Smooth muscle cell (in vitro differentiated cells): ENCODE data around the gene RARB. TPM values are rescaled to one million over a fixed set of nuclear protein-coding genes. Genes with fewer than 3 reads are reported as not detected.

Experiments
- DNase-seq: peaks from one replicate; lab custom pipeline; 2025; ENCODE audit not compliant: unreplicated experiment; lab: John Stamatoyannopoulos, UW
- H2AFZ ChIP-seq: fragments of 200-600 bp; sonication (generic); 2 replicates; pipeline ENCODE4 v1.6.0; 2016; ENCODE audit warnings: antibody characterized with exemption, low read depth, mild to moderate bottlenecking
- H3F3A ChIP-seq: fragments of 200-600 bp; sonication (generic); 2 replicates; pipeline ENCODE4 v1.6.0; 2017; ENCODE audit warnings: antibody characterized with exemption, low read depth
- H3K27ac ChIP-seq: fragments of 200-600 bp; sonication (generic); 2 replicates; pipeline ENCODE4 v1.5.1; 2016; ENCODE audit warnings: low read depth, mild to moderate bottlenecking
- H3K27me3 ChIP-seq: fragments of 200-600 bp; sonication (generic); 2 replicates; pipeline ENCODE4 v1.6.1; 2016; ENCODE audit warnings: low read depth, mild to moderate bottlenecking
- H3K36me3 ChIP-seq: fragments of 200-600 bp; sonication (generic); 2 replicates; pipeline ENCODE4 v1.5.1; 2016; ENCODE audit warnings: low read depth
- H3K4me1 ChIP-seq: fragments of 200-600 bp; sonication (generic); 2 replicates; pipeline ENCODE4 v1.5.1; 2016; ENCODE audit warnings: low read depth
- H3K4me2 ChIP-seq: fragments of 200-600 bp; sonication (generic); 2 replicates; pipeline ENCODE4 v1.6.0; 2016; ENCODE audit warnings: mild to moderate bottlenecking
- H3K4me3 ChIP-seq: fragments of 200-600 bp; sonication (generic); 2 replicates; pipeline ENCODE4 v1.5.1; 2016; ENCODE audit warnings: mild to moderate bottlenecking
- H3K79me2 ChIP-seq: fragments of 200-600 bp; sonication (generic); 2 replicates; pipeline ENCODE4 v1.6.0; 2016; ENCODE audit warnings: low read depth, mild to moderate bottlenecking
- H3K9ac ChIP-seq: fragments of 200-600 bp; sonication (generic); 2 replicates; pipeline ENCODE4 v1.6.0; 2016; ENCODE audit warnings: low read depth
- H3K9me3 ChIP-seq: fragments of 200-600 bp; sonication (generic); replicated peaks from 2 replicates; pipeline ENCODE4 v1.5.1; 2016; ENCODE audit warnings: low read depth
- H4K20me1 ChIP-seq: fragments of 200-600 bp; sonication (generic); 2 replicates; pipeline ENCODE4 v1.6.0; 2016; ENCODE audit warnings: low read depth
- WGBS: methylation state at CpG from one replicate; pipeline ENCODE4 v1.1.7; 2016; ENCODE audit warnings: low lambda C conversion rate; 5-methylcytosine and 5-hydroxymethylcytosine counted together
- polyA plus RNA-seq: library from polyadenylated mRNA; unstranded; fragments of >200 nt; fragmentation: Nextera tagmentation; extraction: Ambion mirVana; gene quantifications from 2 replicates; pipeline ENCODE4 v1.2.1, GENCODE V29; 2016
- total RNA-seq: library from RNA; depleted of rRNA; stranded (reverse); fragments of >200 nt; gene quantifications from 2 replicates; pipeline ENCODE4 v1.2.3, GENCODE V29; 2014
- TF ChIP-seq, protein P1 (sequence below): fragments of 200-600 bp; sonication (generic); IDR thresholded peaks from 2 replicates; pipeline ENCODE4 v1.5.1; 2017; ENCODE audit warnings: borderline replicate concordance, mild to moderate bottlenecking, antibody characterized with exemption; ENCODE audit not compliant: insufficient read depth, poor library complexity, severe bottlenecking

Gene RARB
- total and polyA plus RNA-seq, 2 experiments from 2014 or later: 88.1 to 106 TPM

- Histone ChIP-seq H3F3A (peaks cover 9% of the 10 kb centered on the region), H3K4me1 (no peaks in the 10 kb centered on the region), H3K4me3 (no peak overlapping the region), H3K27me3 (no peaks in the 10 kb centered on the region), H3K9me3 (no peaks in the 10 kb centered on the region), H3K79me2 (no peaks in the 10 kb centered on the region), H3K36me3 (peaks cover 46% of the 10 kb centered on the region), H2AFZ (no peak overlapping the region), H3K4me2 (no peak overlapping the region), H3K9ac (no peak overlapping the region), H4K20me1 (peaks cover 5% of the 10 kb centered on the region), H3K27ac (no peak overlapping the region)
- no peak for DNase-seq
- TF ChIP-seq, protein P1, sequence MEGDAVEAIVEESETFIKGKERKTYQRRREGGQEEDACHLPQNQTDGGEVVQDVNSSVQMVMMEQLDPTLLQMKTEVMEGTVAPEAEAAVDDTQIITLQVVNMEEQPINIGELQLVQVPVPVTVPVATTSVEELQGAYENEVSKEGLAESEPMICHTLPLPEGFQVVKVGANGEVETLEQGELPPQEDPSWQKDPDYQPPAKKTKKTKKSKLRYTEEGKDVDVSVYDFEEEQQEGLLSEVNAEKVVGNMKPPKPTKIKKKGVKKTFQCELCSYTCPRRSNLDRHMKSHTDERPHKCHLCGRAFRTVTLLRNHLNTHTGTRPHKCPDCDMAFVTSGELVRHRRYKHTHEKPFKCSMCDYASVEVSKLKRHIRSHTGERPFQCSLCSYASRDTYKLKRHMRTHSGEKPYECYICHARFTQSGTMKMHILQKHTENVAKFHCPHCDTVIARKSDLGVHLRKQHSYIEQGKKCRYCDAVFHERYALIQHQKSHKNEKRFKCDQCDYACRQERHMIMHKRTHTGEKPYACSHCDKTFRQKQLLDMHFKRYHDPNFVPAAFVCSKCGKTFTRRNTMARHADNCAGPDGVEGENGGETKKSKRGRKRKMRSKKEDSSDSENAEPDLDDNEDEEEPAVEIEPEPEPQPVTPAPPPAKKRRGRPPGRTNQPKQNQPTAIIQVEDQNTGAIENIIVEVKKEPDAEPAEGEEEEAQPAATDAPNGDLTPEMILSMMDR: no peak
- 97% methylated on average over 5 of the region's 5 CpGs for WGBS
These were observed 183.1 kb downstream of the RARB start for GRCh38 chr3:25611193-25611592.

DNA sequence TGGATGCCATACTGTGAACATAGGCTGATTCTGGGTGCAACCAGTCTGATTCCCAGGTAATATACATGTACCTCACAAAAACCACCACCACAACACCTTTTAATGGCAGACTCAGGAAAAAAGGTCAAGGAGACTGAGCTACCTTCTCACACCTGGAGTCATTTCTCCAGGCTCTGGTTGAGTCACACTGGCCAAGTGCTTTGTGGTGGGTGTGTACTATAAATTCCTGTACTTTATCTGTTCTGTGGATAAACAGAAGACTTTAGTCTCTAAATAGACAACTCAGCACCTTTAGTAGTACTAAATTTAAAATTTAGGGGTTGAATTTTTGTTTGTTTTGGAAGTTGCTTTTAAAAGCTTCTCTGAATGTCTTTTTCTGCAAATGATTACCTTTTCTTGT is 190.0 kb downstream of the RARB start:
- TF ChIP-seq, protein P1: no peak

GRCh38 chr3:25619382-25619781 is 191.3 kb downstream of the RARB start:
- Histone ChIP-seq H3K36me3 (peaks cover 49% of the 10 kb centered on the region), H3K27ac (no peak overlapping the region), H3K27me3 (no peaks in the 10 kb centered on the region), H4K20me1 (no peaks in the 10 kb centered on the region), H3K9ac (no peak overlapping the region), H2AFZ (no peak overlapping the region), H3K79me2 (no peaks in the 10 kb centered on the region), H3K4me2 (no peak overlapping the region), H3K4me1 (no peaks in the 10 kb centered on the region), H3K9me3 (no peaks in the 10 kb centered on the region), H3F3A (no peaks in the 10 kb centered on the region), H3K4me3 (no peak overlapping the region)
- DNase-seq: no peak
- TF ChIP-seq, protein P1: no peak

More for the DNA sequence above, 190.0 kb downstream of the RARB start:
- Histone ChIP-seq H3K4me3 (no peak overlapping the region), H3K9ac (no peak overlapping the region), H3K36me3 (peaks cover 47% of the 10 kb centered on the region), H3F3A (peaks cover 3% of the 10 kb centered on the region), H3K27me3 (no peaks in the 10 kb centered on the region), H2AFZ (no peak overlapping the region), H3K4me1 (no peaks in the 10 kb centered on the region), H4K20me1 (peaks cover 5% of the 10 kb centered on the region), H3K27ac (no peak overlapping the region), H3K4me2 (no peak overlapping the region), H3K79me2 (no peaks in the 10 kb centered on the region), H3K9me3 (no peaks in the 10 kb centered on the region)
- no peak for DNase-seq

DNA sequence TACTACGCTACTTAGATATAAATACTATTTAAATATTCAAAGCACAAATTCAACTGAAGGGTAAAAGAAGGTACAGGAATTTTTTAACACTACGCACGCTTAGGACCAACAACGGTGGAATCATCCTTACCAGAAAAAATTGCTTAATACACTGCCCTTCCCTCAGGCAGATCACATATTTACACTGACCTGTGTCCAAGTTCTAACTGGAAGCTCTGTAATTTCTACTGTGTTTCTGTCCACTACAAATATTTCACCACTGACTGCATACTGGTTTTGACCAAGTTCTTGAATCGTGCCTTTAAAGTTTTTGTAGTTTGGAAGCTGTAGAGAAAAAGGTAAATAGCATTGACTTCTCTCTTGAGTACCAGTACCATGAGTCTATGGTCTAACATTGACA is 192.4 kb downstream of the RARB start:
- no peaks in the 10 kb centered on the region for H3F3A ChIP-seq
- peaks cover 48% of the 10 kb centered on the region for H3K36me3 ChIP-seq
- H3K27ac ChIP-seq: no peak overlapping the region
- no peaks in the 10 kb centered on the region for H3K4me1 ChIP-seq
- no peak overlapping the region for H3K4me3 ChIP-seq
- H3K27me3 ChIP-seq: no peaks in the 10 kb centered on the region
- H3K9me3 ChIP-seq: no peaks in the 10 kb centered on the region
- H3K9ac ChIP-seq: no peak overlapping the region
- peaks cover 4% of the 10 kb centered on the region for H4K20me1 ChIP-seq
- no peak for DNase-seq
- H3K79me2 ChIP-seq: no peaks in the 10 kb centered on the region
- 96% methylated on average over 5 of the region's 5 CpGs for WGBS
- no peak overlapping the region for H2AFZ ChIP-seq
- no peak overlapping the region for H3K4me2 ChIP-seq
- TF ChIP-seq, protein P1: no peak
